Fibroblast of pulmonary artery (primary cell): ENCODE data around the gene AZI2.

ENCODE experiments used
- DNase-seq: peaks from one replicate; pipeline ENCODE4 v3.0.0-alpha.2; 2010; ENCODE audit warnings: low read depth
- H3K4me3 ChIP-seq: replicated peaks from 2 replicates; pipeline ENCODE4 v1.5.1; 2011; ENCODE audit warnings: low read depth, mild to moderate bottlenecking, control low read depth, low read length, moderate library complexity
- CTCF ChIP-seq: IDR thresholded peaks from 2 replicates; pipeline ENCODE4 v1.5.1; 2011; ENCODE audit warnings: mild to moderate bottlenecking, control low read depth, low read length, inconsistent platforms; ENCODE audit errors: missing control alignments

AZI2 gene

GRCh38 chr3:28279770-28280169 is 68.9 kb downstream of the AZI2 start:
- no peak for TF ChIP-seq CTCF
- DNase-seq: no peak
- no peak overlapping the region for H3K4me3 ChIP-seq

GRCh38 chr3:28278918-28279317 is 69.7 kb downstream of the AZI2 start:
- no peak overlapping the region for H3K4me3 ChIP-seq
- DNase-seq: no peak
- no peak for TF ChIP-seq CTCF

- no peak overlapping the region for H3K4me3 ChIP-seq
- DNase-seq: no peak
- TF ChIP-seq CTCF: no peak
Measured at GRCh38 chr3:28273837-28274236, 74.8 kb downstream of the AZI2 start.
